HG03175 (cell line): ENCODE measurements around the gene ASGR2.
A peak's percentile ranks its signal among the peaks of the same experiment; 100 is the strongest.
"Not testable (repeated sequence)": the region's sequence is repeated elsewhere in the genome, so short reads cannot be mapped to it uniquely, and the experiment has no call there.

Experiments
- ATAC-seq: cut with Tn5 transposase; IDR thresholded peaks from one replicate; pipeline ENCODE4 v1.9.1; 2021; ENCODE audit warnings: mild to moderate bottlenecking, moderate library complexity; ENCODE audit not compliant: unreplicated experiment

ASGR2 gene

DNA sequence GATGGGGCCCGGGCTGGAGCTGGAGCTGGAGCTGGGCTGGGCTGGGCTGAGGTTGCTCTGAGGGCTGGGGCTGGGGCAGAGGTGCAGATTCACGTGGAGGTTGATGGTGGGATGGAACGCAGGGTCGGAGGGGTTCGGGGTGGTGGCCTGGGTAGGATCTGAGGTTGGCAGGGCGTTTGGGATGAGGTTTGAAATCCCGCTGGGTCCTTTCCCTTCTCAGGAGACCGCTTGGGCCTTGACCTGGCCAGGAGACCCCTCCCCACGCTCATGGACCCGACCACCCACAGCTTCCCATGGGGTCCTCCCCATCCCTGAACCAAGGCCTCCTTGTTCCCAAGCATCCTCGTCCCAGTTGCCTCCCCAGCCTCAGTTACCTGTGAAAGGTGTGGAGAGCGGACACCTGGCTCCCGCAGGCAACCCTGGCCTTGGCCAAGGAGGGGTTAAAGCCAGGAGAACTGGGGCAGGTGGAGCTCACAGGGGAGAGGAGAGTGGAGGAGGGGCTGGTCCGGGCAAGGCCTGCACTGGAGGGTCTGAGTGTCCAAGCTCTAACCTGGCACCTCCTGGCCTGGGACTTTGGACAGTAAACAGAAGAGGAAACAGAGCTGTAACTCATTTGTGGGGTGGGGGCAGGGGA is at the start of gene ASGR2:
ASGR2 (minus strand) TSS at position 582 of the 634 bp plus-strand sequence. CDS start 582 bp downstream, outside the sequence.
- no peak for ATAC-seq

- not testable (repeated sequence) for ATAC-seq
These were observed 44.9 kb upstream of the ASGR2 start for GRCh38 chr17:7159571-7159970.

DNA sequence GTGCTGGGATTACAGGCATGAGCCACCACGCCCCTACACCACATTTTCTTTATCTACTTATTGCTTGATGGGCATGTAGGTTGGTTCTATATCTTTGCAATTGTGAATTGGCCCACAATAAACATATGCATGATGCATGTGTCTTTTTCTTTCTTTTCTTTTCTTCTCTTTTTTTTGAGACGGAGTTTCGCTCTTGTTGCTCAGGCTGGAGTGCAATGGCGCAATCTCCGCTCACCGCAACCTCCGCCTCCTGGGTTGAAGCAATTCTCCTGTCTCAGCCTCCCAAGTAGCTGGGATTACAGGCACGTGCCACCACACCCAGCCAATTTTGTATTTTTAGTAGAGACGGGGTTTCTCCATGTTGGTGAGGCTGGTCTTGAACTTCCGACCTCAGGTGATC is 43.8 kb upstream of the ASGR2 start:
- ATAC-seq: not testable (repeated sequence)

GRCh38 chr17:7156342-7156940 is 41.8 kb upstream of the ASGR2 start:
- ATAC-seq: no peak

DNA sequence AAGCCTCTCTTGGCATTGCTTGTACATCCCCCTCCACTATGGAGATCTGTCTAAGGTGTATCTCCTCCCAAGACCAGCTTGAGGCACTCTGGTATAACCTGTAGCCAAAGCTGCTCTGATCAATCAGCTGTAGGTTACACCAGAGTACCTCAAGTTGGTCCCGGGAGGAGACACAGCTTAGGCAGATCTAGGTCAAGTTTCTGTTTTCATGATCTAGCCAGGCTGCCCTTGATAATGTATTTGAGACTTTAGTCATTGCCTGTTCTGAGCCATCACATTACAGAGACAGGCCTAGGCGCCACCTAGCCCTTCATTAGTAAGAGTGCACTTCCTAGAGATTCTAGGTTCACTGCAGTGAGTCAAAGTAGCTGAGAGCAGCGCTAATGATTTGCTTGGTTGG is 33.1 kb upstream of the ASGR2 start:
- no peak for ATAC-seq

- no peak for ATAC-seq
These were observed 31.5 kb upstream of the ASGR2 start for GRCh38 chr17:7146115-7146514.

DNA sequence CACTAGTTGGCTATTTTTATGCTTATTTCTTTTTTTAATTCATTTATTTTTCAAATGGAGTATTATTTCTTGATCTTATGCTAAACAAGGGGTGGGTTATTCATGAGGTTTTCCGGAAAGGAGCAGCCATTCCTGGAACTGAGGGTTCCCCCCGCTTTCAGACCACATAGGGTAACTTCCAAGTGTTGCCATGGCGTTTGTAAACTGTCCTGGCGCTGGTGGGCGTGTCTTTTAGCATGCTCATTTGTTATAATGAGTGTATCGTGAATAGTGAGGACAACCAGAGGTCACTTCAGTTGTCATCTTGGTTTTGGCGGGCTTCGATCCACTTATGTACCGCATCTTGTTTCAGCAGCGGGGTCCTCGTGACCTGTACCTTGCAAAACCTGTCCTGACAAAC is 29.6 kb upstream of the ASGR2 start:
- ATAC-seq: no peak

- no peak for ATAC-seq
These were observed 27.2 kb upstream of the ASGR2 start for GRCh38 chr17:7141824-7142223.

GRCh38 chr17:7139400-7139799 is 24.8 kb upstream of the ASGR2 start:
- no peak for ATAC-seq

- ATAC-seq: no peak
These were observed 24.3 kb upstream of the ASGR2 start for GRCh38 chr17:7138800-7139381.

DNA sequence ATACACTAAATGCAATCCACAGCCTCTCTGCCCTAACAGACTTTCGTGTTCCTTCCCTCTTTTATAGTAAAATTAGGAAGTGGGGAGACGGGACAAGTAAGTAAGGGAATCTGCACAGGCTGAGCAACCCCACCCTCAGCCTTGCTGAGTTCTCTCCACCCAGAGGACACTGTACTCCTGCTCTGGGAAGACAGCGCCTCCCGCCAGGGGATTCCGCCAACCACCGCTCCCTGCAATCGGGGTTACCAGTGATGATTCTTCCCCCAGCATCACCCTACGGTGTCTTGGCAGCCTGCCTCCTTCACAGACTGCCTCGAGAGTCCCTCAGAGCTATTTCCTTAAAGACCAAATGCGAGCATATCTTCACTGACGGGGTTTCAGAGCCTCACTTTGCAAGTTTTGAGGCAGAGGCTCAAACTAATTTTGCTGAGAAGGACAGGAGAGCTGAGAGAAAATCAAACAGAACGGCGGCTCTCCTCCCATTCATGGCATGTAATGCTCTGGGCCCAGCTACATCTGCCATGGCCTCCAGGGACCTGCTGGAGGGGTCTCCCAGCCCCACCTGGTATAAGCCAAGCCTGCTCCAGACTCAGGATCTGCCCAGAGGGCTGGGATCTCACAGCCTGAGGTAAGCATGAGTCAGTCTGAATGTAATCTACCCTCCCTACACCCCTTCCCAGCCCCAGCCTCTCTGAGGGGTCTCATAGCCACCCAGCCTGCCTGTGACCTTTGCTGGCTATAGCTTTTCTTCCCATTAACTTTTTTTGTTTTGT is 22.7 kb upstream of the ASGR2 start:
- ATAC-seq: no peak

DNA sequence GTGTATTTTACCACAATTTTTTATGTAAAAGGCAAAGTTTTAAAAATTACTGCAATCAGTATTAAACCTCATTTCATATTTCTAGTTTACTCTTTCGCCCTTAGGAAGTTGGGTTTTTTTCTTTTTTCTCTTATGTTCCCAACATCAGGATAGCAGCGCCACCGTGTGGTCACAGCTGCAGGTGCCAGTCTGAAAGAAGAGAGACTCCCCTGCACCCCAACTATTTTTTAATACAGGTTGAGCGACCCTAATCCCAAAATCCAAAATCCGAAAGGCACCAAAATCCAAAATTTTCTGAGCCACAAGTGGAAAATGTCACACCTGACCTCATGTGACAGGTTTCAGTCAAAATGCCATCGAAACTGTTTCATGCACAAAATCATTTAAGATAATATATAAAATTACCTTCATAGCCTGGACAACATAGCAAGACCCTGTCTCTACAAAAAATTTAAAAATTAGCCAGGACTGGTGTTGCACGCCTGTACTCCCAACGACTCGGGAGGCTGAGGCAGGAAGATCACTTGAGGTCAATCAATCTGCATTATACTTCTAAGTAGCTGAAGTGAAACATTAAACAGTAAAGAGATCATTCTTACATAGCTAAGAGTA is 21.8 kb upstream of the ASGR2 start:
- no peak for ATAC-seq

GRCh38 chr17:7133916-7134315 is 19.3 kb upstream of the ASGR2 start:
- no peak for ATAC-seq

DNA sequence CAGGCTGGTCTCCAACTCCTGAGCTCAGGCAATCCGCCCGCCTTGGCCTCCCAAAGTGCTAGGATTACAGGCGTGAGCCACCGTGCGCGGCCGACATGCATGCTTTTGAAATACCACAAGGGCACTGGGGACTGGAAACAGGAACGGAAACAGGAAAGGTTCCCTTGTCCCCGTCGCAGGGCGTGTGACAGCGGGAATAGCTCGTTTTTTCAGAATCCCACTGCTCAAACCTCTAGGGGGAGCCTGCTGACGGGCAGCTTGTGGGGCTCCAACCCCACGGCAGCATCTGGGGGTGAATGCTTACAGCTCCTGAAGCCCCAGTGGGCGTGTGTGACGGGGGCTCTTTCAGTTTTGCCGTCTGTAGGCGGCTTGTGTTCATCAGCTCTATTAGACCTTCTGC is 18.8 kb upstream of the ASGR2 start:
- no peak for ATAC-seq

- ATAC-seq: peak; percentile 66
These were observed 18.0 kb upstream of the ASGR2 start for GRCh38 chr17:7132511-7133094.

GRCh38 chr17:7131423-7131791 is 16.8 kb upstream of the ASGR2 start:
- no peak for ATAC-seq

GRCh38 chr17:7130621-7131422 is 16.2 kb upstream of the ASGR2 start:
- ATAC-seq: no peak

DNA sequence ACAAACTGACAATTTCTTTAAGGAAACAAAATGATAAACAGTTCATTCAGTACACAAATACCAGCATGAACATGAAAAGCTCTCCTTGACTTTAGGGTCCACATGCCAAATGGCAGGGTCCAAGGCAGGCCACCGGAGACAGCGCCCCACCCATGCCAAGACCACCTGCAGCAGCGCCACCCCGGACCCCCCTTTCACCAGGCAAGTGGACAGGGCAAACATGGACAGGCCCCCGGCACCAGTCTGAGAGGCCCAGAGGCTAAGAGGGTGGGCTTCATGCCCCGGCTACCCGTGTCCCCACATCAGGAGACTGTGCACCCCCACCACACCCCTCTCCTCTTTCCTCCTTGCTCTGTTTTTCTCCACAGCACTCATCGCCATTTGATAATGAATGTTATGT is 14.7 kb upstream of the ASGR2 start:
- no peak for ATAC-seq

DNA sequence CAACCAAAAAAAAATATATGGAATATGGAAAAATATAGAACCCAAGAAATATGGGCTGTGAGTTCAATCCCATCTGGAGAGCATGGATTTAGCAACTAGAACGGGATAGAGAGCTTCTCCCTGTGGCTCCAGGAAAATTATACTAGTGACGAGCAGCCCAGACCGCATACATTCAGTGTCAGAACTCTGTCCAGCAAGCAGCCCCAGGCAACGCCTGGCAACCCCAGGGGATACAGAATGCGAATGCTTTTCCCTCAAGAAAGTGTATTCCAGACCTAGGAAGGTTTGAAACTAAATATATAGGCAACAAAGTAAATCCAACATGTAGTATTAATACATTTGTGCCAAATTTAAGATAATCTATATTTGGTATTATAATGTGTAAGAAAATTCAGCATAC is 13.5 kb upstream of the ASGR2 start:
- ATAC-seq: no peak

DNA sequence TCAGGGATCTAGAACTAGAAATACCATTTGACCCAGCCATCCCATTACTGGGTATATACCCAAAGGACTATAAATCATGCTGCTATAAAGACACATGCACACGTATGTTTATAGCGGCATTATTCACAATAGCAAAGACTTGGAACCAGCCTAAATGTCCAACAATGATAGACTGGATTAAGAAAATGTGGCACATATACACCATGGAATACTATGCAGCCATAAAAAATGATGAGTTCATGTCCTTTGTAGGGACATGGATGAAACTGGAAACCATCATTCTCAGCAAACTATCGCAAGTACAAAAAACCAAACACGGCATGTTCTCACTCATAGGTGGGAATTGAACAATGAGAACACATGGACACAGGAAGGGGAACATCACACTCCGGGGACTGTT is 12.9 kb upstream of the ASGR2 start:
- ATAC-seq: not testable (repeated sequence)
